ENCODE data around the gene TRPM8.

The TRPM8 gene

DNA sequence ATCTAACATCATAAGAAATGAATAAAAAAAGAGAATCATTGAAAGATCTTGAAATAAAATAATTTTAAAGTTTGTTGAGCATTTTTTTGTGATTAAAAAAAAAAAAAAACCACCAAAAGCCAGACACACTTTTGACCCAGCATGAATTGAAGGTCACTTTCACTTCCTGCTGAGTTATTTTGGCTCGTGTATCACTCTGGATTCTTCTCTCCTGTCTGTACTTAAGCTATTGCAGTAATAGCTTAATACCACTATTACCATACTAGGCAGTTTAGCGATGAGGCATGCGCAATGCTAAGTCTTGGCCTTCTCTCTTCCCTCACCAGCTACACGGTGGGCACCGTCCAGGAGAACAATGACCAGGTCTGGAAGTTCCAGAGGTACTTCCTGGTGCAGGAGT is 78.8 kb downstream of the TRPM8 start:
- no peak overlapping the region for H3K4me3 ChIP-seq (ENCODE audit: low read depth, low read length)
- DNase-seq (ENCODE audit: low read depth): no peak
- TF ChIP-seq, protein P1, sequence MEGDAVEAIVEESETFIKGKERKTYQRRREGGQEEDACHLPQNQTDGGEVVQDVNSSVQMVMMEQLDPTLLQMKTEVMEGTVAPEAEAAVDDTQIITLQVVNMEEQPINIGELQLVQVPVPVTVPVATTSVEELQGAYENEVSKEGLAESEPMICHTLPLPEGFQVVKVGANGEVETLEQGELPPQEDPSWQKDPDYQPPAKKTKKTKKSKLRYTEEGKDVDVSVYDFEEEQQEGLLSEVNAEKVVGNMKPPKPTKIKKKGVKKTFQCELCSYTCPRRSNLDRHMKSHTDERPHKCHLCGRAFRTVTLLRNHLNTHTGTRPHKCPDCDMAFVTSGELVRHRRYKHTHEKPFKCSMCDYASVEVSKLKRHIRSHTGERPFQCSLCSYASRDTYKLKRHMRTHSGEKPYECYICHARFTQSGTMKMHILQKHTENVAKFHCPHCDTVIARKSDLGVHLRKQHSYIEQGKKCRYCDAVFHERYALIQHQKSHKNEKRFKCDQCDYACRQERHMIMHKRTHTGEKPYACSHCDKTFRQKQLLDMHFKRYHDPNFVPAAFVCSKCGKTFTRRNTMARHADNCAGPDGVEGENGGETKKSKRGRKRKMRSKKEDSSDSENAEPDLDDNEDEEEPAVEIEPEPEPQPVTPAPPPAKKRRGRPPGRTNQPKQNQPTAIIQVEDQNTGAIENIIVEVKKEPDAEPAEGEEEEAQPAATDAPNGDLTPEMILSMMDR (IDR thresholded peaks at IDR 0.05; ENCODE audit: insufficient read depth, low read depth, low read length, missing control alignments): no peak

DNA sequence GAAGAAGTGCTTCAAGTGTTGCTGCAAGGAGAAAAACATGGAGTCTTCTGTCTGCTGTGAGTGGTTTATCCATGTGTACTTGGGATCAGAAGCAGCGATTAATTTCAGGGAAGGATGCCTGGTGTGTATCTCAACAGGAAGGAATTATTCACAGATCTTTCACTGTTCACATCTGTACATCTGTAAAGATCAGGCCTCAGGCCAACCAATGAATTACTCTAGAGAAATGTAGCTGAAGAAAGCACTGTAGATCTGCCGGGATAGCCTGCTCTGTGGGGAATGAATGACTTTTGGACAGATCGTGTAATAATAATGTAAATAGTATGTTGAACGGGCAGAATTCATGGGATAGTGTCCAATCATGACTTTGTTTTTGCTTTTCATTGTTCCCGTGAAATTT is 79.3 kb downstream of the TRPM8 start:
- no peak for DNase-seq (ENCODE audit: low read depth)
- no peak overlapping the region for H3K4me3 ChIP-seq (ENCODE audit: low read depth, low read length)
- TF ChIP-seq, protein P1 (IDR thresholded peaks at IDR 0.05; ENCODE audit: insufficient read depth, low read depth, low read length, missing control alignments): no peak

DNA sequence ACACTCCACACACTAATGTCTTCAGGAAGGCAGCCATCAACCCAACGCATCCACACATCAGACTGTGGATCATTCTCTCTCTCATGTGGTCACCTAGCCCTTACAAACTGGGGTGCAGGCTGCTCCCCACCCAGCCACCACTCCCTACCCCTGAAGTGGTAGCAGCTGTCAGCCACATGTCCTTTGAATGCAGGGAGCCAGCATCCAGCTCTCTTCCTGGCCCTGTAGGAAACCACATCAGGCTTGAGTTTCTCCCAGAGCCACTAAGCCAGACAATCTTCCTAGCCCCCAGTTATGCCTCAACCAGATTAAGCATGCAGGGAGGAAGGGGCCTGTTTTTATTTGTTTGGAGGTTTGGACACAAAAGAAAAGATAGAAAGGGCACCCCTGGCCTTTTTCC is 80.5 kb downstream of the TRPM8 start:
- DNase-seq (ENCODE audit: low read depth): no peak
- TF ChIP-seq, protein P1 (IDR thresholded peaks at IDR 0.05; ENCODE audit: insufficient read depth, low read depth, low read length, missing control alignments): no peak
- no peak overlapping the region for H3K4me3 ChIP-seq (ENCODE audit: low read depth, low read length)

DNA sequence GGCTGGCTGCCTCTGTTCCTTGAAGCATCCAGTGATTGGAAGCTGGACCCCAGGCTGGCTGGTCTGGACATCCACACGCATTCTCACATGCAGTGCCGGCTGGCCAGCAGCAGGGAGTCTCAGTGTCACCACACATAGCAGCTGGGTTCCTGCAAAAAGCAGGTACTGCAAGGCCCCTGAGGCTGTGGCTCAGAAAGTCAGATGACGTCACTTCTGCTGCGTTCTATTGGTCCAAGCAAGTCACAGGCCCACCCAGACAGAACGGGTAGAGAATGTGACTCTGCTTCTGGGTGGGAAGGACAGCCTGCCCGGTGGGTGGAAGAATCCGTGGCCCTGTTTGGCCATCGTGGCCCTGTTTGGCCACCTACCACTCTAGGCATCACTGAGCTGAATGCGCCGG is 82.0 kb downstream of the TRPM8 start:
- H3K4me3 ChIP-seq (ENCODE audit: low read depth, low read length): no peak overlapping the region
- DNase-seq (ENCODE audit: low read depth): no peak
- TF ChIP-seq, protein P1 (IDR thresholded peaks at IDR 0.05; ENCODE audit: insufficient read depth, low read depth, low read length, missing control alignments): no peak

DNA sequence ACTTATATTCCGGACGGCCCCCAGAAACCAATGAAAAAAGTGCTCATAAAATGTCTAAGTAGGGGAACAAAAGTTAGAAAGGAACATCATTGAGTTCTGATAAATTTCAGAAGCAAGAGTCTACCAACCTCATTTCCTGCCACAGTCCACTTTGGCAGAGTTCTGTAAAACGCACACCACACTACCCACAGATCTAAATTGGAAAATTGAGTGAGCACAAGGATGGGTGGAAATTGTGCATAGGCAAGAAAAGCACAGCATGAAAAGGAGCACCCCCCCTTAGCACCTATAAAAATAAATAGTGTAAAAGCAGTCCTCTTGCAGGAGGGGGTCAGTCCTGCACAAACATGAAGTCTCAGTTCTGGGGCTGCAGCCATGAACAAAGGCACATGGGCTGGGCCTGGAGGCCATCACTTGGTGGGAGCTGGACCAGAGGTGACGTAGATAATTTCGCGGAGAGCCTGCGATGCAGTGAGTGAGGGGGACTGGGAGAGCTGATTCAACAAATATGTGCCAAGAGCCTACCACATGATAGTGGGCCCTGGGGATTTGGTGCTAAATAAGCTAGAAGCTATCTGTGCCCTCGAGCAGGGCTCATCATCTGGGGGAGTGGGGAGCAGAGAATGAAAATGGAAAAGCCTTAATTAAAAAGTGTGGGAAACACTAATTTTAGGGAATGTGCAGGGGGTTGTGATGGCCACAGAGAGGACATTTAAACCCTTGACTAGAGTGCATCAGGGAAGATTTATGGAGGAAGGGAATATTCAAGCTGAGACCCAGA is 84.4 kb downstream of the TRPM8 start:
- DNase-seq (ENCODE audit: low read depth): no peak
- H3K4me3 ChIP-seq (ENCODE audit: low read depth, low read length): no peak overlapping the region
- TF ChIP-seq, protein P1 (IDR thresholded peaks at IDR 0.05; ENCODE audit: insufficient read depth, low read depth, low read length, missing control alignments): no peak

DNA sequence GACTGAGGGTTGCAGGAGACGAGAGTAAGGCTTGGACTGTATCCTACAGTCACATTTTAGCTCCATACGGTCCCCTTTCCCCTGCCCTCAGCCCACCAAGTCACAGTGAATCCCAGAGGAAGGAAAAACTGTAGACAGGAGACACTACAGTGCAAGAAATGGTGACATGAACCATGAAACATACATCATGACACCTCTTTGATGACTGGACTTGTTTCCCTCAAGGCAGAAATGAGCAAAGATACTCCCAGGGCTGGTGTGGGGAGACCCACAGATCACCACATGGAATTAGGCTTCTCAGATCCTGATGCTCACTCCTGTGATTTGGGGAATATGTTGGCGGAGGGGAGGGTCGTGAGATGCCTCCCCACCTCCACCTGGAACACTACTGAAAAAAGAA is 85.1 kb downstream of the TRPM8 start:
- TF ChIP-seq, protein P1 (IDR thresholded peaks at IDR 0.05; ENCODE audit: insufficient read depth, low read depth, low read length, missing control alignments): no peak
- no peak overlapping the region for H3K4me3 ChIP-seq (ENCODE audit: low read depth, low read length)
- no peak for DNase-seq (ENCODE audit: low read depth)
